ENCODE results near the gene ANK3. TPM values are rescaled to one million over a fixed set of nuclear protein-coding genes. Genes with fewer than 3 reads are reported as not detected.

ANK3 gene
- total RNA-seq, 2 experiments from 2014 or later: 24.0 to 25.2 TPM

- no peaks in the 10 kb centered on the region for H3K9me3 Mint-ChIP-seq (ENCODE audit: low read depth)
- no peak overlapping the region for H3K4me3 Mint-ChIP-seq
- no peaks in the 10 kb centered on the region for H3K27me3 Mint-ChIP-seq
- POLR2A ChIA-PET: no interaction called here
- CTCF ChIA-PET: interaction anchor here (1.0 to 1.4 kb wide), 3 partner anchors 14 to 419 kb away, joined by 3 to 4 read pairs (median 3); no protein-coding TSS in a partner anchor
- no peak for ATAC-seq
- DNase-seq: no peak
- peaks cover 22% of the 10 kb centered on the region for H3K4me1 Mint-ChIP-seq
- H3K36me3 Mint-ChIP-seq (ENCODE audit: low read depth): peaks cover 5% of the 10 kb centered on the region
- intact Hi-C loops (cut with DNase I, micrococcal nuclease): no loop called here
- no peak overlapping the region for H3K27ac Mint-ChIP-seq
These were observed 13.2 kb downstream of the ANK3 start for GRCh38 chr10:60376221-60377041.

DNA sequence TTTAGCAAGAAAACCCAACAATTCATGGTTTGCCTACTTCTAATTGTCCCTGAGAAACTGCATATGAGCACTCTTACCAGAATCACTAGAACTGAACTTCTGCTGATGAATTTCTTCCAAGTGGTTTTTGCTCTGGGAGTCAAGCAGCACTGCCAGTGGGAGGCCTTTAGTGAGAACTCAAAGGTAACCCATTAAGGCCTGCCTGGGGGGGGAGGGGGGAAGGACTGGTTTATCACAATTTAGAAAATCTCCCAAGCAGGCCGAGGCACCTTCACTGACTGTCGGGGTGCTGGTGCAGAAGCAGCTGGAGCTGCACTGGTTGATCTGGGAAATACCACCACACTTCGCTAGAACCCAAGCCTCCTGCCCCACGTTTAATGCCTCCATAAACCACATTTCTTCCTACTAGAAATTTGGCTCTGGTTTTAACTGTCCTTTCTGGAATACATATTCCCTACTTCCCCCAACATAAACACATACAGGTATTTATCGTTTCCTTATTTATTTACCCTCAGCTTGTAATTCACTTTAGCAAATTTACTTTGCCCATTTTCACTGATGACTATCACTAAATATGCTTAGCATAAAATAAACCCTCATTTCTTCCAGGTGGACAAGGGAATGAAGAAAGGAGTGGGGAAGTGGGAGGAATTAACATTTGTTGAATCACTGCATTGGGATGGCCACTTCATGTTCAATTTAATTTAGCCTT is 14.2 kb downstream of the ANK3 start:
- H3K4me1 Mint-ChIP-seq: peaks cover 22% of the 10 kb centered on the region
- no peak overlapping the region for H3K4me3 Mint-ChIP-seq
- no peaks in the 10 kb centered on the region for H3K27me3 Mint-ChIP-seq
- ChIA-PET POLR2A (no interaction called here), CTCF (interaction anchor here (0.5 to 1.4 kb wide), 3 partner anchors 13 to 420 kb away, joined by 3 to 4 read pairs (median 4); no protein-coding TSS in a partner anchor)
- H3K36me3 Mint-ChIP-seq (ENCODE audit: low read depth): peaks cover 5% of the 10 kb centered on the region
- ATAC-seq (no peak), DNase-seq (no peak)
- H3K9me3 Mint-ChIP-seq (ENCODE audit: low read depth): no peaks in the 10 kb centered on the region
- intact Hi-C loops (cut with DNase I, micrococcal nuclease): no loop called here
- no peak overlapping the region for H3K27ac Mint-ChIP-seq

GRCh38 chr10:60374836-60375235 is 14.8 kb downstream of the ANK3 start:
- H3K27me3 Mint-ChIP-seq: no peaks in the 10 kb centered on the region
- H3K4me1 Mint-ChIP-seq: peaks cover 22% of the 10 kb centered on the region
- no peaks in the 10 kb centered on the region for H3K9me3 Mint-ChIP-seq (ENCODE audit: low read depth)
- intact Hi-C loops (cut with DNase I, micrococcal nuclease): no loop called here
- DNase-seq (no peak), ATAC-seq (no peak)
- no peak overlapping the region for H3K27ac Mint-ChIP-seq
- H3K36me3 Mint-ChIP-seq (ENCODE audit: low read depth): peaks cover 5% of the 10 kb centered on the region
- ChIA-PET CTCF (interaction anchor here (0.5 kb wide), 1 partner anchor 395 kb away, joined by 4 read pairs; no protein-coding TSS in a partner anchor), POLR2A (no interaction called here)
- no peak overlapping the region for H3K4me3 Mint-ChIP-seq

GRCh38 chr10:60372436-60372835 is 17.2 kb downstream of the ANK3 start:
- CTCF ChIA-PET: no interaction called here
- POLR2A ChIA-PET: no interaction called here
- H3K4me3 Mint-ChIP-seq: no peak overlapping the region
- H3K36me3 Mint-ChIP-seq (ENCODE audit: low read depth): peaks cover 5% of the 10 kb centered on the region
- ATAC-seq: no peak
- intact Hi-C loops (cut with DNase I, micrococcal nuclease): no loop called here
- no peaks in the 10 kb centered on the region for H3K9me3 Mint-ChIP-seq (ENCODE audit: low read depth)
- DNase-seq: no peak
- no peaks in the 10 kb centered on the region for H3K27me3 Mint-ChIP-seq
- H3K27ac Mint-ChIP-seq: no peak overlapping the region
- H3K4me1 Mint-ChIP-seq: peaks cover 3% of the 10 kb centered on the region

GRCh38 chr10:60369547-60369930 is 20.1 kb downstream of the ANK3 start:
- no peak overlapping the region for H3K4me3 Mint-ChIP-seq
- DNase-seq: no peak
- no peak for ATAC-seq
- H3K4me1 Mint-ChIP-seq: peaks cover 1% of the 10 kb centered on the region
- H3K36me3 Mint-ChIP-seq (ENCODE audit: low read depth): peaks cover 5% of the 10 kb centered on the region
- H3K9me3 Mint-ChIP-seq (ENCODE audit: low read depth): no peaks in the 10 kb centered on the region
- intact Hi-C loops (cut with DNase I, micrococcal nuclease): no loop called here
- POLR2A ChIA-PET: no interaction called here
- H3K27me3 Mint-ChIP-seq: no peaks in the 10 kb centered on the region
- no peak overlapping the region for H3K27ac Mint-ChIP-seq
- CTCF ChIA-PET: no interaction called here

DNA sequence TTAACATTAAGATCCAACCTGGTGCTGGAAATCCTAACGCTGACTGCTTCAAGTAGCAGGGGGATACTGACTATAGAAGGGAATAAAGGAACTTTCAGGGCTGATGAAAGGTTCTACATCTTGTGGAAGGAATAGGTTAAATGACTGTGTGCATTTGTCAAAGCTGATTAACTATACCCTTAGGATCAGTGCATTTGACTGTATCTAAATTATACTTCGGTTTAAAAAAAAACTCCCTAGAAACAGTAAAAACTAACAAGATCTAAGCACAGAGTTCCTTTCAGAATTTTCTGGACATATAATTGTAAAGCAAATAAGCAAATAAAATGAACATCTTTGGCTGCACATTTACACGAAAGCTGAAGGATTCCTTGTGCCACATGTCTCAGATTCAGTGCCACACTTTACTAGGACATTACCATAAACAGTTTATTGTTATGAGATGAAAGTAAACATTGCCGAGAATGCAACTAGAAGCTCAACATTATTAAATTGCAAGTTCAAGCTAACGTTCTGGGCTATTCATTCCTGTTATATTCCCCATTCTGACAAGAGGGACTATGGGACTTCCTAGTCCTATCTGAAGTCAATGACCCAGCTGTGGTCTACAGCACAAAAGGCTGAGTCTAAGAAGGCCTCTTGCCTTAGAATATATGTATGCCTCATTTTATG is 20.7 kb downstream of the ANK3 start:
- POLR2A ChIA-PET: no interaction called here
- H3K27me3 Mint-ChIP-seq: no peaks in the 10 kb centered on the region
- CTCF ChIA-PET: no interaction called here
- H3K4me1 Mint-ChIP-seq: peaks cover 1% of the 10 kb centered on the region
- no peaks in the 10 kb centered on the region for H3K9me3 Mint-ChIP-seq (ENCODE audit: low read depth)
- no peak overlapping the region for H3K4me3 Mint-ChIP-seq
- H3K36me3 Mint-ChIP-seq (ENCODE audit: low read depth): peaks cover 2% of the 10 kb centered on the region
- DNase-seq (no peak), ATAC-seq (no peak)
- intact Hi-C loops (cut with DNase I, micrococcal nuclease): no loop called here
- H3K27ac Mint-ChIP-seq: no peak overlapping the region

DNA sequence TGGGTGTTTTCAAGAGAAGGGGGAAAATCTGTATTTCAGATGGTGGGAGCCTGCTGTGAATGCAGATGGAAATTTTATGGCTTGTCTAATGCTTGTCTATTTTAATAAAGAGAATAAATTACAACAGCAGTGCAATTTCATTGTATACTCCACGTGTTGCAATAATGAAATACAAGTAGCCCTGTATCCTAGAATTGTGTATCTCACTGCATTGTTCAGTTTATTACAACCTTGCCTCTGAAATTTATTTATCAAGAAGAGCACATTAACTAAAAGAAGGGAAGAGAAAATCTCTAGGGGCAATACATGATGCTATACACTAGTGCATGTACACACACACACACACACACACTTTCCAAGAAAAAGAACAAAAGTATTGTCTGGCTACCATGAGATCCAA is 21.8 kb downstream of the ANK3 start:
- ChIA-PET CTCF (interaction anchor here (0.6 kb wide), 1 partner anchor 94 kb away, joined by 3 read pairs; no protein-coding TSS in a partner anchor), POLR2A (no interaction called here)
- intact Hi-C loops (cut with DNase I, micrococcal nuclease): no loop called here
- DNase-seq (no peak), ATAC-seq (no peak)
- no peaks in the 10 kb centered on the region for H3K27me3 Mint-ChIP-seq
- no peaks in the 10 kb centered on the region for H3K36me3 Mint-ChIP-seq (ENCODE audit: low read depth)
- no peaks in the 10 kb centered on the region for H3K4me1 Mint-ChIP-seq
- no peak overlapping the region for H3K27ac Mint-ChIP-seq
- no peaks in the 10 kb centered on the region for H3K9me3 Mint-ChIP-seq (ENCODE audit: low read depth)
- H3K4me3 Mint-ChIP-seq: no peak overlapping the region

GRCh38 chr10:60367431-60367830 is 22.2 kb downstream of the ANK3 start:
- H3K27ac Mint-ChIP-seq: no peak overlapping the region
- H3K27me3 Mint-ChIP-seq: no peaks in the 10 kb centered on the region
- intact Hi-C loops (cut with DNase I, micrococcal nuclease): no loop called here
- no peaks in the 10 kb centered on the region for H3K36me3 Mint-ChIP-seq (ENCODE audit: low read depth)
- H3K4me3 Mint-ChIP-seq: no peak overlapping the region
- no peak for ATAC-seq
- no peaks in the 10 kb centered on the region for H3K4me1 Mint-ChIP-seq
- CTCF ChIA-PET: interaction anchor here (0.6 kb wide), 1 partner anchor 94 kb away, joined by 3 read pairs; no protein-coding TSS in a partner anchor
- DNase-seq: no peak
- no peaks in the 10 kb centered on the region for H3K9me3 Mint-ChIP-seq (ENCODE audit: low read depth)
- POLR2A ChIA-PET: no interaction called here

DNA sequence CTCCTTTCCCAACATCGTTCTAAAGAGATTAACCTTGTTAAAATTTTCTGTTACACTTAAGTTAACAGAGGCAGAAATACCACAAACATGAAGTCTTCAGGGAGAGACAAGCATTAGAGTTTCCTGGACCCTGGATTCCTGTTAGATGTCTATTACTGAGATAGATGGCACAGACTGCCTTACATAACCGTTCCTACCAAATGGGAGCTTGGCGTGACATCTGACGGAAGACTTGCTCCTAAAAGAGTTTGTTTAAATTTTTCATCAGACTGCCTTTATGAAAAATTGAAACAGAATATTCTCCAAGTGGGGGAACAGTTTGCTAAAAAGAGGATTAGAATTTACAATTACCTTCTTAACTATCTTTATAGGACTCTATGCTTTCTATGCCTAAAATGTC is 22.7 kb downstream of the ANK3 start:
- Mint-ChIP-seq H3K9me3 (ENCODE audit: low read depth) (no peaks in the 10 kb centered on the region), H3K27me3 (no peaks in the 10 kb centered on the region), H3K4me1 (no peaks in the 10 kb centered on the region), H3K4me3 (no peak overlapping the region), H3K36me3 (ENCODE audit: low read depth) (no peaks in the 10 kb centered on the region), H3K27ac (no peak overlapping the region)
- POLR2A ChIA-PET: no interaction called here
- no peak for DNase-seq
- intact Hi-C loops (cut with DNase I, micrococcal nuclease): no loop called here
- CTCF ChIA-PET: no interaction called here
- no peak for ATAC-seq

- DNase-seq: no peak
- H3K36me3 Mint-ChIP-seq (ENCODE audit: low read depth): no peaks in the 10 kb centered on the region
- H3K27ac Mint-ChIP-seq: no peak overlapping the region
- CTCF ChIA-PET: interaction anchor here (0.8 kb wide), 1 partner anchor 250 kb away, joined by 3 read pairs; no protein-coding TSS in a partner anchor
- POLR2A ChIA-PET: no interaction called here
- H3K27me3 Mint-ChIP-seq: no peaks in the 10 kb centered on the region
- H3K4me1 Mint-ChIP-seq: no peaks in the 10 kb centered on the region
- ATAC-seq: no peak
- no peak overlapping the region for H3K4me3 Mint-ChIP-seq
- no peaks in the 10 kb centered on the region for H3K9me3 Mint-ChIP-seq (ENCODE audit: low read depth)
- intact Hi-C loops (cut with DNase I, micrococcal nuclease): no loop called here
These were observed 26.5 kb downstream of the ANK3 start for GRCh38 chr10:60363187-60363586.

GRCh38 chr10:60362461-60362860 is 27.2 kb downstream of the ANK3 start:
- intact Hi-C loops (cut with DNase I, micrococcal nuclease): no loop called here
- no peak for DNase-seq
- ATAC-seq: no peak
- Mint-ChIP-seq H3K4me3 (no peak overlapping the region), H3K27me3 (no peaks in the 10 kb centered on the region), H3K4me1 (no peaks in the 10 kb centered on the region), H3K36me3 (ENCODE audit: low read depth) (no peaks in the 10 kb centered on the region), H3K9me3 (ENCODE audit: low read depth) (no peaks in the 10 kb centered on the region), H3K27ac (no peak overlapping the region)
- CTCF ChIA-PET: interaction anchor here (0.8 to 1.4 kb wide), 2 partner anchors 14 to 249 kb away, joined by 3 read pairs; no protein-coding TSS in a partner anchor
- POLR2A ChIA-PET: no interaction called here
